ENCODE data around the gene SEMA4D. TPM values are rescaled to one million over a fixed set of nuclear protein-coding genes. Genes with fewer than 3 reads are reported as not detected.
"Not testable (repeated sequence)": the region's sequence is repeated elsewhere in the genome, so short reads cannot be mapped to it uniquely, and the experiment has no call there.

Gene SEMA4D
- total RNA-seq, 4 donors from 2014 or later: 37.3 to 50.1 (median 42.6) TPM

DNA sequence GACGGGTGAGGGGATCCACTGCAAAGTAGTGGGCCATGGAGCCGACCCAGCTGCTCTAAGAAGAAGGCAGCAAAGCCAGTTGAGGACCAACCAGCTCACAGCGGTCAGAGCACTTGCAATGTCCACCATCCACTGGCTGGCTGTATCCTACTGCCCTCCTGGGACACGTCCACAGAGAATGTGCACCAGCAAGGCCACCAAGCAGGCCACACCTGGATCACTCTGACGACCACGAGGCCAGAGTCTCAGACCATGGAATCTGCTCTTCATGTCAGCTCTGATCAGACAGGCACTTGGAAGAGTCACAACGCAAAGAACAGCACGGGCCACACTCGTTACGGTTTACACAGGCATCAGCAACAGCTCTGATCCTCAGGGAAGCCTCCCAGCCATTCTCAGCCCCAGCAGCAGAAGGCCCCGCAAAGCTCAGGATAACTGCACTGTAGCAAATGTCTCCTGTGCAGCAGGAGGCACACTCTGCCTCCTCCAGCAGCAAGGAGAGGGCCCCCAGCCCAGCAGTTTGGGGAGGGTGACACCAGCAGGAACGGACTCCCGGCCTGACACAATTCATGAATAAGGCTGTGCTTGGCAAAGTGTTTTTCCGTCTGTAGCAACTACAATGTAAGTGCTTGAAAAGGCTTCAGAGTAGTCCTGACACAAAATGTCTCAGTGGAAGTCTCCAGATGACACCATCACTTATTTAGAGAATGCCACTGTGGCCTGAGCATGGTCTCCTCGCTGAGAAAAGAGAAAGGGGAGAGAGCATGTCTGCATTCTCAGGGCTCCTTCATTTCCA lies 15.7 kb downstream of the SEMA4D start:
- Histone ChIP-seq H3K9me3 (no peaks in the 10 kb centered on the region), H3K4me1 (peaks cover 4% of the 10 kb centered on the region), H3K4me3 (no peak overlapping the region), H3K27ac (no peak overlapping the region), H3K27me3 (no peaks in the 10 kb centered on the region), H3K36me3 (peaks cover 7% of the 10 kb centered on the region)
- 75% methylated on average over 14 of the region's 15 CpGs for WGBS
- DNase-seq (ENCODE audit: low spot score in 2 of 2): peak in 1 of 2 donors; percentile 62
- TF ChIP-seq POLR2A (IDR thresholded peaks at IDR 0.05): no peak
- TF ChIP-seq POLR2AphosphoS5 (IDR thresholded peaks at IDR 0.05): no peak
- TF ChIP-seq, protein P1, sequence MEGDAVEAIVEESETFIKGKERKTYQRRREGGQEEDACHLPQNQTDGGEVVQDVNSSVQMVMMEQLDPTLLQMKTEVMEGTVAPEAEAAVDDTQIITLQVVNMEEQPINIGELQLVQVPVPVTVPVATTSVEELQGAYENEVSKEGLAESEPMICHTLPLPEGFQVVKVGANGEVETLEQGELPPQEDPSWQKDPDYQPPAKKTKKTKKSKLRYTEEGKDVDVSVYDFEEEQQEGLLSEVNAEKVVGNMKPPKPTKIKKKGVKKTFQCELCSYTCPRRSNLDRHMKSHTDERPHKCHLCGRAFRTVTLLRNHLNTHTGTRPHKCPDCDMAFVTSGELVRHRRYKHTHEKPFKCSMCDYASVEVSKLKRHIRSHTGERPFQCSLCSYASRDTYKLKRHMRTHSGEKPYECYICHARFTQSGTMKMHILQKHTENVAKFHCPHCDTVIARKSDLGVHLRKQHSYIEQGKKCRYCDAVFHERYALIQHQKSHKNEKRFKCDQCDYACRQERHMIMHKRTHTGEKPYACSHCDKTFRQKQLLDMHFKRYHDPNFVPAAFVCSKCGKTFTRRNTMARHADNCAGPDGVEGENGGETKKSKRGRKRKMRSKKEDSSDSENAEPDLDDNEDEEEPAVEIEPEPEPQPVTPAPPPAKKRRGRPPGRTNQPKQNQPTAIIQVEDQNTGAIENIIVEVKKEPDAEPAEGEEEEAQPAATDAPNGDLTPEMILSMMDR (IDR thresholded peaks at IDR 0.05): no peak
- no peak for TF ChIP-seq EP300 (IDR thresholded peaks at IDR 0.05)

DNA sequence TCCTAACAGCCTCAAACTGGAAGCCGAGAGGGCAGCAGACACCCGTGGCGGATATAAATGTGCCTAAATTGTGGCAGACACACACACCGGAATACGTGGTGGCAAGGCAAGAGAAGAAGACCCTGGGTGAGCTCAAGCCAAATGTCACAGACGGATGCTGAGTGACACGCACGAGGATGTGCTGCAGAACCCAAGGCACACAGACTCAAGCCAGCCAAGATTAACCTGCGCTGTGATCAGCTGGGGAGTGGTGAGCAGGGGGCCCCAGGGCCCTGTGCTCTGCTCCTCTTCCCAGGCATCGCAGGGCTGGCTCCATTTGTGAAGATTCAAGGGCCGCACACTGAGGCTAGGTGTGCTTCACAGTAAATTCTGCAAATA lies 16.4 kb downstream of the SEMA4D start:
- 89% methylated on average over 11 of the region's 11 CpGs for WGBS
- Histone ChIP-seq H3K27ac (no peak overlapping the region), H3K27me3 (no peaks in the 10 kb centered on the region), H3K4me1 (peaks cover 7% of the 10 kb centered on the region), H3K36me3 (peaks cover 7% of the 10 kb centered on the region), H3K4me3 (no peak overlapping the region), H3K9me3 (no peaks in the 10 kb centered on the region)
- TF ChIP-seq EP300 (IDR thresholded peaks at IDR 0.05) (no peak), POLR2A (IDR thresholded peaks at IDR 0.05) (no peak), POLR2AphosphoS5 (IDR thresholded peaks at IDR 0.05) (no peak)
- TF ChIP-seq, protein P1 (IDR thresholded peaks at IDR 0.05): no peak
- DNase-seq (ENCODE audit: low spot score in 2 of 2): peak in 1 of 2 donors; percentile 44

DNA sequence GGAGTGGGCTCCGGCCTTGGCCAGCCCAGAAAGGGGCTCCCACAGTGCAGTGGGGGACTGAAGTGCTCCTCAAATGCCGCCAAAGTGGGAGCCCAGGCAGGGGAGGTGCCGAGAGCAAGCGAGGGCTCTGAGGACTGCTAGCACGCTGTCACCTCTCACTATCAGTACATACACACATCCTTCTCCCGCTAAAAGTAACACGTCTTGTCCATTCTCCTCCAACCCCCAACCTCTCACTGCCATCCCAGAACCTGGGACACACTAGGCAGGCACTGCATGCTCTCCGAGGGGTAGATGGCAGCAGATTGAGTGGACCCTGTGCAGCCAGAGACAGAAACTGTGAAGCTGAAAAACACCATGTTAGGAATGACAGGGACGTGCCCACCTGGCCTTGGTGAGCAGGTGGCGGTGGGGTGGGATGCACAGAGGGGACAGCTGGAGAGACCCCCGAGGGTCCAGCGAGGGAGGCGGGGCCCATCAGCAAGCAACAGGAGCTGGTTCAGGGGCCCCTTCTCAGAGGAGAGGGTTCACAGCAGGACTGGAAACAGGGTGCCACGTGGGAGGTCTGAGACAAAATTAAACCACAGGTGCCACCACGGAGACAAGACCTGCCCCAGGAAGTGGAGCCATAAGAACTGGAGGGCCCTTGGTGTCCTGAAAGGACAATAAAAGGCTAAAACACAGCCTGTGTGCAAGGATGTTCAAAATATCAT lies 16.9 kb downstream of the SEMA4D start:
- Histone ChIP-seq H3K27ac (no peak overlapping the region), H3K27me3 (no peaks in the 10 kb centered on the region), H3K36me3 (peaks cover 7% of the 10 kb centered on the region), H3K9me3 (no peaks in the 10 kb centered on the region), H3K4me1 (peaks cover 7% of the 10 kb centered on the region), H3K4me3 (no peak overlapping the region)
- peak in 1 of 2 donors; percentile 71 for DNase-seq (ENCODE audit: low spot score in 2 of 2)
- TF ChIP-seq, protein P1 (IDR thresholded peaks at IDR 0.05): no peak
- TF ChIP-seq POLR2AphosphoS5 (IDR thresholded peaks at IDR 0.05): no peak
- TF ChIP-seq POLR2A (IDR thresholded peaks at IDR 0.05): no peak
- TF ChIP-seq EP300 (IDR thresholded peaks at IDR 0.05): no peak
- WGBS: 91% methylated on average over 15 of the region's 15 CpGs

DNA sequence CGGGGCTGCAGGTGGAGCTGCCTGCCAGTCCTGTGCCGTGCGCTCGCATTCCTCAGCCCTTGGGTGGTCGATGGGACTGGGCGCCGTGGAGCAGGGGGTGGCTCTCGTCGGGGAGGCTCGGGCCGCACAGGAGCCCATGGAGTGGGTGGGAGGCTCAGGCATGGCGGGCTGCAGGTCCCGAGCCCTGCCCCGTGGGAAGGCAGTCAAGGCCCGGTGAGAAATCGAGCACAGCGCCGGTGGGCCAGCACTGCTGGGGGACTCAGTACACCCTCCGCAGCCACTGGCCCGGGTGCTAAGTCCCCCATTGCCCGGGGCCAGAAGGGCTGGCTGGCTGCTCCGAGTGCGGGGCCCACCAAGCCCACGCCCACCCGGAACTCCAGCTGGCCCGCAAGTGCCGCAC lies 17.5 kb downstream of the SEMA4D start:
- not testable (repeated sequence) for H3K36me3 ChIP-seq, H3K27ac ChIP-seq, H3K9me3 ChIP-seq, H3K4me3 ChIP-seq, H3K4me1 ChIP-seq, H3K27me3 ChIP-seq
- WGBS: no CpG with 5 or more reads among the region's 27 CpGs
- peak in 1 of 2 donors; percentile 41 for DNase-seq (ENCODE audit: low spot score in 2 of 2)

DNA sequence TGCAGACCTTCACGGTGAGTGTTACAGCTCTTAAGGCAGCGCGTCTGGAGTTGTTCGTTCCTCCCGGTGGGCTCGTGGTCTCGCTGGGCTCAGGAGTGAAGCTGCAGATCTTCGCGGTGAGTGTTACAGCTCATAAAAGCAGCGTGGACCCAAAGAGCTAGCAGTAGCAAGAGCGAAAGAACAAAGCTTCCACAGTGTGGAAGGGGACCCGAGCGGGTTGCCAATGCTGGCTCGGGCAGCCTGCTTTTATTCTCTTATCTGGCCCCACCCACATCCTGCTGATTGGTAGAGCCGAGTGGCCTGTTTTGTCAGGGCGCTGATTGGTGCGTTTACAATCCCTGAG lies 18.3 kb downstream of the SEMA4D start:
- H3K36me3 ChIP-seq; H3K27me3 ChIP-seq; H3K4me3 ChIP-seq; H3K27ac ChIP-seq; H3K9me3 ChIP-seq; H3K4me1 ChIP-seq; DNase-seq (ENCODE audit: low spot score in 2 of 2): not testable (repeated sequence)
- 95% methylated on average over 14 of the region's 17 CpGs for WGBS

DNA sequence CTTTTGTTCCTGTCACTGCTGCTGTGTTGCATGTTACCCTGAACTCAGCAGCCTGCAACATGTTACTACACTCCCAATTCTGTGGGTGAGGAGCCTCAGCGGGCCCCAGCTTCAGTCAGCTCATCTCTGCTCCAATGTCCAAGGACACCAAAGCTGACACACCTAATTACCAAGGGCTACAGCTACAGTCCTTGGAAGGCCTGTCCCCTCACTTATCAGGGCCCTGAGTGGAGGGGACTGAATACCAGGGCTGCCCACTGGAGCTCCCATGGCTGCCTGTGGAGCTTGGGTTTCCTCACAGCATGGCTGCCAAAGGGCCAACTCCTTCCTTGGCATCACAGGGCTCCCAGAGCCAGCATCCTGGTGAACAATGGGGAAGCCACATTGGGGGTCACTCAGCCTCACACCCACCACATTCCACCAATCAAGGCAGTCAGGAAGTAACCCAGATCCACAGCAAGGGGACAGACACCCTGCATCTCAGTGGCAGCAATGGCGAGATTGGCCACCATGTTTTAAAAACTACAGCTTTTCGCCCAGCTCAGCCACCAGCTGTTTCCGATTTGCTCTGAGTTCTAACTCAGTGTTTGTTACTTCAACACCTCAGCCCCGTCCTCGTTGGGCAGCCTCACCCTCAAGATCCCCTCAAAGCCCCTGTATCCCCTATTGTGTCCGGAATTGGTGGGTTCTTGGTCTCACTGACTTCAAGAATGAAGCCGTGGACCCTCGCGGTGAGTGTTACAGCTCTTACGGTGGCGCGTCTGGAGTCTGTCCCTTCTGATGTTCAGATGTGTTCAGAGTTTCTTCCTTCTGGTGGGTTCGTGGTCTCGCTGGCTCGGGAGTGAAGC lies 18.9 kb downstream of the SEMA4D start:
- Histone ChIP-seq H3K36me3 (peaks cover 7% of the 10 kb centered on the region), H3K27me3 (no peaks in the 10 kb centered on the region), H3K27ac (no peak overlapping the region), H3K4me1 (peaks cover 7% of the 10 kb centered on the region), H3K4me3 (no peak overlapping the region), H3K9me3 (no peaks in the 10 kb centered on the region)
- WGBS: 96% methylated on average over 13 of the region's 16 CpGs
- TF ChIP-seq POLR2A (IDR thresholded peaks at IDR 0.05) (no peak), EP300 (IDR thresholded peaks at IDR 0.05) (no peak), POLR2AphosphoS5 (IDR thresholded peaks at IDR 0.05) (no peak)
- TF ChIP-seq, protein P1 (IDR thresholded peaks at IDR 0.05): no peak
- DNase-seq (ENCODE audit: low spot score in 2 of 2): peak in 1 of 2 donors; percentile 68
